Measurements from ENCODE around the gene GDAP1L1.

DNA sequence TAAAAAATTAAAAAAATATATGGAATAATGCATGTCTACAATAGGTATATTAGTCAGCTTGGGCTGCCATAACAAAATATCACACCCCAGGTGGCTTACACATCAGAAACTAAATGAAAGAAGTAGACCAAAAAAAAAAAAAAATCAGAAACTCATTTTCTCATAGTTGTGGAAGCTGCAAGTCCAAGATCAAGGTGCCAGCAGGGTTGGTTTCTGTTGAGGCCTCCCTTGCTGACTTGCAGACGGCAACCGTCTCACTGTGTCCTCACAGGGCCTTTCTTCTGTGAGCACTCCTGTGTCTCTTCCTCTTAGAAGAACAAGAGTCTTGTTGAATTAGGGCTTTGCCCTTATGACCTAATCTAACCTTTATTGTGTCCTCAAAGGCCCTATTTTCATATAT, 11.4 kb upstream of the GDAP1L1 start:
- TF ChIP-seq, protein P1, sequence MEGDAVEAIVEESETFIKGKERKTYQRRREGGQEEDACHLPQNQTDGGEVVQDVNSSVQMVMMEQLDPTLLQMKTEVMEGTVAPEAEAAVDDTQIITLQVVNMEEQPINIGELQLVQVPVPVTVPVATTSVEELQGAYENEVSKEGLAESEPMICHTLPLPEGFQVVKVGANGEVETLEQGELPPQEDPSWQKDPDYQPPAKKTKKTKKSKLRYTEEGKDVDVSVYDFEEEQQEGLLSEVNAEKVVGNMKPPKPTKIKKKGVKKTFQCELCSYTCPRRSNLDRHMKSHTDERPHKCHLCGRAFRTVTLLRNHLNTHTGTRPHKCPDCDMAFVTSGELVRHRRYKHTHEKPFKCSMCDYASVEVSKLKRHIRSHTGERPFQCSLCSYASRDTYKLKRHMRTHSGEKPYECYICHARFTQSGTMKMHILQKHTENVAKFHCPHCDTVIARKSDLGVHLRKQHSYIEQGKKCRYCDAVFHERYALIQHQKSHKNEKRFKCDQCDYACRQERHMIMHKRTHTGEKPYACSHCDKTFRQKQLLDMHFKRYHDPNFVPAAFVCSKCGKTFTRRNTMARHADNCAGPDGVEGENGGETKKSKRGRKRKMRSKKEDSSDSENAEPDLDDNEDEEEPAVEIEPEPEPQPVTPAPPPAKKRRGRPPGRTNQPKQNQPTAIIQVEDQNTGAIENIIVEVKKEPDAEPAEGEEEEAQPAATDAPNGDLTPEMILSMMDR (IDR thresholded peaks at IDR 0.05; ENCODE audit: borderline replicate concordance, extremely low read depth, low read length, poor library complexity, severe bottlenecking), result no peak
- no peak for TF ChIP-seq EZH2 (IDR thresholded peaks at IDR 0.05; ENCODE audit: borderline replicate concordance, low read depth, low read length, severe bottlenecking)
